Vagina (tissue), 2 donors: Measurements from ENCODE around the gene TMPRSS12. TPM values are rescaled to one million over a fixed set of nuclear protein-coding genes. Genes with fewer than 3 reads are reported as not detected.
"Not testable (repeated sequence)": the region's sequence is repeated elsewhere in the genome, so short reads cannot be mapped to it uniquely, and the experiment has no call there.

Experiments used
- DNase-seq, 2 donors: peaks; one replicate each; pipeline ENCODE4 v3.0.0-alpha.2; 2017; ENCODE audit errors: extremely low spot score in 2 of 2
- H3K27ac ChIP-seq: fragments of 200-600 bp; sonication (generic); one replicate; pipeline ENCODE4 v1.5.1; 2019
- H3K27me3 ChIP-seq: fragments of 200-600 bp; sonication (generic); one replicate; pipeline ENCODE4 v1.5.1; 2019
- H3K36me3 ChIP-seq, 2 donors: fragments of 200-600 bp; sonication (generic); one replicate each; pipeline ENCODE4 v1.5.1; 2017 to 2019
- H3K4me1 ChIP-seq: fragments of 200-600 bp; sonication (generic); one replicate; pipeline ENCODE4 v1.5.1; 2019
- H3K4me3 ChIP-seq, 2 donors: fragments of 200-600 bp; sonication (generic); 1 replicate in 1 of 2; 2 replicates in 1 of 2; pipeline ENCODE4 v1.5.1; 2016 to 2019
- H3K9me3 ChIP-seq: fragments of 200-600 bp; sonication (generic); one replicate; pipeline ENCODE4 v1.5.1; 2019
- CTCF ChIP-seq, 3 experiments: fragments of 450-650 bp in 2 of 3; fragments of 200-600 bp in 1 of 3; sonication (generic) in 1 of 3; IDR thresholded peaks; one replicate each; pipeline ENCODE4 v1.5.1; 2017 to 2019; ENCODE audit warnings: antibody characterized with exemption in 3 of 3, mild to moderate bottlenecking in 2 of 3, moderate library complexity in 2 of 3
- POLR2A ChIP-seq, 2 donors: fragments of 450-650 bp; IDR thresholded peaks; one replicate each; pipeline ENCODE4 v1.6.1; 2017; ENCODE audit warnings: antibody characterized with exemption in 2 of 2, mild to moderate bottlenecking in 2 of 2, moderate library complexity in 2 of 2
- POLR2AphosphoS5 ChIP-seq, 2 donors: sonication (generic); formaldehyde crosslinking; IDR thresholded peaks; one replicate each; pipeline ENCODE4 v1.9.0; 2017; ENCODE audit warnings: antibody characterized with exemption in 2 of 2, mild to moderate bottlenecking in 2 of 2, low read depth in 1 of 2; ENCODE audit not compliant: insufficient read depth in 1 of 2
- intact Hi-C: fragments of 100-400 bp; cut with DNase I; formaldehyde crosslinking; loops from one replicate; pipeline ENCODE4 v1.15.1; 2023
- total RNA-seq: library from RNA; depleted of rRNA; stranded (reverse); fragments of >200 nt; gene quantifications from one replicate; pipeline ENCODE4 v1.2.3, GENCODE V29; 2016

TMPRSS12 gene
- total RNA-seq, 1 donor from 2014 or later = not detected

DNA sequence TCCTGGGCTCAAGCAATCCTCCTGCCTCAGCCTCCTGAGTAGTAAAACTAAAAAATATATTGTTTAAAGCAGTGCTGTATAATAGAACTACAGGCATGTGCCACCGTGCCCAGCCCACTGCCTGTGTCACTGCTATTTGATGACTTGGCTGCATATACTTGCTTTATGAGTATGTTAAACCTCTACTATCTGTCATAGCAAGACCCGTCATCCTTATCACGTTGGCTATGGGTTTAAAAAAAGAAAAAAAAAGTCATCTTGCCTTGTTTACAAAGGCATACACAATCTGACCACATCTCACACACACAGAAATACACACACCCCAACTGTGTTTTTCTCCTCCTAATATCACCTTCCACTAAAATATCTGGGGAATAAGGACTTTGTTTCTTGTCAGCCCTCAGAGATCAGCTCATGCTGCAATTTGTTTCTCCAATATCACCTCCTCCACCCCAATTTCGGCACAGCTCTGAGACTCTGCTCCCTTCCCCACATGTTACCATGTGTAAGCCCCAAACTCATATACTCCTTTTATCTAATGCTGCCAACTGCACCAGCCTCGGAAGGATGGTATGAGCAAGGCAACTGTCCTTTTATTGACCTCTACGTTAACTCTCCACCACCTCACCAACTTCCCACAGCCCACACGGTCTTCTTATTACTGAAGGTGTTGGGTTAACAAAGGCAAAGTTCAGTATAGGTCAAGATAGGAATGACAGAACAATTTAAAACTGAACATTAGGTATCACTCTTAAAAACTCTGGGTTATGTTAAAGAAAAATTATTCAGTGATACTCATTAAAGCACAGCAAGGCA, 802 bp upstream of the TMPRSS12 start:
- Histone ChIP-seq H3K9me3 (no peaks in the 10 kb centered on the region), H3K27me3 (no peaks in the 10 kb centered on the region), H3K4me1 (no peaks in the 10 kb centered on the region), H3K36me3 (no peaks in the 10 kb centered on the region), H3K27ac (peak overlapping the region; percentile 60), H3K4me3 (no peak overlapping the region)
- intact Hi-C loops = no loop called here
- TF ChIP-seq POLR2A (IDR thresholded peaks at IDR 0.05) (no peak), POLR2AphosphoS5 (IDR thresholded peaks at IDR 0.05; ENCODE audit: insufficient read depth in 1 of 2, low read depth in 1 of 2) (no peak), CTCF (IDR thresholded peaks at IDR 0.05) (no peak)
- DNase-seq = no peak

DNA sequence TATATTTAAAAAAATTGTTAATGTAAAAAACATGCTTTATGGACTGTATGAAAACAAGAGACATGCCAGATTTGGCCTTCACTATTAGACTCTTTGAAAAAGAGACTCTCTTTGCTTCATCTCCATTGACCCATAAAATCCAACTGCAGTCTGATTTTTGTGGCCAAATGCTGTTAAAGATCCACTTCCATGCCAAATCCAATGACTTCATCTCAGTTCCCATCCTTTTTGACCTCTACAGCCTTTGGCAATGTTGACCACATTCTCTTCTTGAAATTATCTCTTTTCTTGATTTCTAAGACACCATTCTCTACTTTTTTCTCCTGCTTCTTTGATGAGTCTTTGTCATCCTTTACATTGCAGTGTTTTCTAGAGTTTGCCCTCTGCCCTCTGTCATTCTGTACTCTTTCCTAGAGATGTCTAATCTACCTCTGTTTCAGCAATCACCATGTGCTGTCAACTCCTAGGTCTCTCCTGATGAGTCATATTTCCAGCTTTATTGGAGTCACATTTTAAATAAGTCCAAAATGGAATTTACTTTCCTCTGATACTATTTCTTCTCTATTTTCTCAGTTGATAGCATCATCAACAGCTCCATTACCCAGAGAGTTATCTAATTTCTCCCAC, 2.4 kb downstream of the TMPRSS12 start:
- H3K27me3 ChIP-seq = no peaks in the 10 kb centered on the region
- H3K27ac ChIP-seq = no peak overlapping the region
- DNase-seq = no peak
- intact Hi-C loops = no loop called here
- no peaks in the 10 kb centered on the region for H3K9me3 ChIP-seq
- no peaks in the 10 kb centered on the region for H3K4me1 ChIP-seq
- H3K36me3 ChIP-seq = no peaks in the 10 kb centered on the region
- TF ChIP-seq POLR2AphosphoS5 (IDR thresholded peaks at IDR 0.05; ENCODE audit: insufficient read depth in 1 of 2, low read depth in 1 of 2) (no peak), CTCF (IDR thresholded peaks at IDR 0.05) (no peak), POLR2A (IDR thresholded peaks at IDR 0.05) (no peak)
- no peak overlapping the region for H3K4me3 ChIP-seq

DNA sequence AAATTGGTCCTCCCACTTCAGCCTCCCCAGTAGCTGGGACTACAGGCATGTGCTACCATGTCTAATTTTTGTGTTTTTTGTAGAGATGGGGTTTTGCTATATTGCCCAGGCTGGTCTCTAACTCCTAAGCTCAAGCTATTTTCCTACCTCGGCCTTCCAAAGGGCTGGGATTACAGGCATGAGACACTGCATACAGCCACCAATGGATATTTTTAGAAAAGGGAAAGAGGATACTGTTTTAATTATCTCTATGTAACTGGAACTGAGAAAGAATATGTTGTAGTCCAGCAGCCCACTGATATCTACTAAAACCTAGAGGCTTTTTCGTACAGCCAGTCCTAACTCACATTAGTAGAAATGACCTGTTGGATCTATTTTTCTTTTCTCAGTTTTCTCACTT, 6.2 kb downstream of the TMPRSS12 start:
- intact Hi-C loops = no loop called here
- Histone ChIP-seq H3K4me3 (no peak overlapping the region), H3K27me3 (no peaks in the 10 kb centered on the region), H3K4me1 (no peaks in the 10 kb centered on the region), H3K27ac (no peak overlapping the region), H3K36me3 (no peaks in the 10 kb centered on the region), H3K9me3 (no peaks in the 10 kb centered on the region)
- TF ChIP-seq POLR2A (IDR thresholded peaks at IDR 0.05) = no peak
- no peak for DNase-seq

DNA sequence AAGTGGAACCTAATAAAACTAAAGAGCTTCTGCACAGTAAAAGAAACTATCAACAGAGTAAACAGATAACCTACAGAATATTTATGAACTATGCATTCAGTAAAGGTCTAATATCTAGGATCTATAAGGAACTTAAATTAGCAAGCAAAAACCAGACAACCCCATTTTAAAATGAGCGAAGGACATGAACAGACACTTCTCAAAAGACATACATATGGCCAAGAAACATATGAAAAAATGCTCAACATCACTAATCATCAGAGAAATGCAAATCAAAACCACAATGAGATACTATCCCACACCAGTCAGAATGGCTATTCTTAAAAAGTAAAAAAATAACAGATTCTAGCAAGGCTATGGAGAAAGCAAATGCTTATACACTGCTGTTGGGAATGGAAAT, 12.5 kb downstream of the TMPRSS12 start:
- H3K27ac ChIP-seq, H3K4me3 ChIP-seq, H3K4me1 ChIP-seq, H3K36me3 ChIP-seq, H3K9me3 ChIP-seq, intact Hi-C loops, DNase-seq, H3K27me3 ChIP-seq: not testable (repeated sequence)

DNA sequence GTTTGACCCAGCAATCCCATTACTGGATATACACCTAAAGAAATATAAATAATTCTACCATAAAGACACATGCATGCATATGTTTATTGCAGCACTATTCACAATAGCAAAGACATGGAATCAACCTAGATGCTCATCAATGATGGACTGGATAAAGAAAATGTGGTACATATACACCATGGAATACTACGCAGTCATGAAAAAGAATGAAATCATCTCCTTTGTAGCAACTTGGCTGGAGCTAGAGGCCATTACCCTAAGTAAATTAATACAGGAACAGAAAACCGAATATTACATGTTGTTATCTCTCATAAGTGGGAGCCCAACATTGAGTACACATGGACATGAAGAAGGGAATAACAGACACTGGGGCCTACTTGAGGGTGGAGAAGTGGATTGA, 13.0 kb downstream of the TMPRSS12 start:
- H3K27ac ChIP-seq, H3K4me1 ChIP-seq, DNase-seq, H3K9me3 ChIP-seq, intact Hi-C loops, H3K27me3 ChIP-seq, H3K36me3 ChIP-seq, H3K4me3 ChIP-seq: not testable (repeated sequence)

- no peak overlapping the region for H3K4me3 ChIP-seq
- H3K27me3 ChIP-seq = no peaks in the 10 kb centered on the region
- intact Hi-C loops = no loop called here
- no peak overlapping the region for H3K27ac ChIP-seq
- no peaks in the 10 kb centered on the region for H3K36me3 ChIP-seq
- H3K4me1 ChIP-seq = no peaks in the 10 kb centered on the region
- no peak for TF ChIP-seq POLR2A (IDR thresholded peaks at IDR 0.05)
- TF ChIP-seq POLR2AphosphoS5 (IDR thresholded peaks at IDR 0.05; ENCODE audit: insufficient read depth in 1 of 2, low read depth in 1 of 2) = no peak
- no peak for TF ChIP-seq CTCF (IDR thresholded peaks at IDR 0.05)
- no peaks in the 10 kb centered on the region for H3K9me3 ChIP-seq
- no peak for DNase-seq
Observed at GRCh38 chr12:50859621-50860310, 17.0 kb downstream of the TMPRSS12 start.
